IPS-15b (cell line): ENCODE measurements around the gene OSBP2.

Source experiments
- H3K27me3 ChIP-seq: one replicate; pipeline ENCODE4 v1.6.1; 2013; ENCODE audit warnings: low read length; ENCODE audit not compliant: control insufficient read depth, insufficient read depth
- H3K36me3 ChIP-seq: one replicate; pipeline ENCODE4 v1.6.1; 2013; ENCODE audit warnings: low read length; ENCODE audit not compliant: control insufficient read depth, insufficient read depth
- H3K4me1 ChIP-seq: one replicate; pipeline ENCODE4 v1.6.1; 2013; ENCODE audit warnings: mild to moderate bottlenecking, low read length; ENCODE audit not compliant: control insufficient read depth, insufficient read depth
- H3K4me3 ChIP-seq: one replicate; pipeline ENCODE4 v1.5.1; 2013; ENCODE audit warnings: low read depth, low read length
- H3K9ac ChIP-seq: one replicate; pipeline ENCODE4 v1.6.1; 2013; ENCODE audit warnings: low read depth, mild to moderate bottlenecking, low read length
- H3K9me3 ChIP-seq: one replicate; pipeline ENCODE4 v1.6.1; 2013; ENCODE audit warnings: mild to moderate bottlenecking, low read length; ENCODE audit not compliant: control insufficient read depth, insufficient read depth

The OSBP2 gene

DNA sequence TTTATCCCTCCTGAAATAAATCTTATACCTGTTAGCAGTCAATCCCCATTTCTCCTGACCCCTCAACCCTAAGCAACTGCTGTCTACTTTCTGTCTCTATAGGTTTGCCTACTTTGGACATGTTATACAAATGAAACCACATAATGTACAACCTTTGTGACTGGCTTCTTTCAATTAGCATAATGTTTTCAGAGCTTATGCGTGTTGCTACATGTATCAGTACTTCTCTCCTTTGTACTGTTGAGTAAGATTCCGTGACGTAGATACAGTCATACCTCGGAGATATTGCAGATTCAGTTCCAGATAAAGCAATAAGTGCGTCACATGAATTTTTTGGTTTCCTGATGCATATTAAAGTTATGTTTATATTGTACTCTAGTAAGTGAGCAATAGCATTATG, 146.6 kb downstream of the OSBP2 start:
- Histone ChIP-seq H3K4me3 (no peak overlapping the region), H3K36me3 (no peaks in the 10 kb centered on the region), H3K9ac (no peak overlapping the region), H3K27me3 (no peaks in the 10 kb centered on the region), H3K9me3 (peaks cover 6% of the 10 kb centered on the region), H3K4me1 (no peaks in the 10 kb centered on the region)

DNA sequence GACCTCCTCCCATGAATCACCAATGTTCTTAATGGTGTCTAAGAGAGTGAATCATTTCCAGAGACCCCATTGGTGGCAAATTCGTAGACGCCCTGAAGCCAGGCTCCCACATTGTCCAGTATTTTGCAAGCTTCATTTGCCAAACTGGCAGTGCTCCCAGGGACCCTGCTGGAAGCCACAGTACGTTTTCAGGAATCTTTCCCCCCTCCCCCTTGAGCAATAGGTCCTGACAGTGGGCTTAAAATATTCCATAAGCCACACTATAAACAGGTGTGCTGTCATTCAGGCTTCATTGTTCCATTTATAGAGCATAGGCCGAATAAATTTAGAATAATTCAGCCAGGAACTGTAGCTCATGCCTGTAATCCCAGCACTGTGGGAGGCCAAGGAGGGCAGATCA, 148.6 kb downstream of the OSBP2 start:
- Histone ChIP-seq H3K4me1 (no peaks in the 10 kb centered on the region), H3K9me3 (peaks cover 3% of the 10 kb centered on the region), H3K27me3 (no peaks in the 10 kb centered on the region), H3K4me3 (no peak overlapping the region), H3K9ac (no peak overlapping the region), H3K36me3 (no peaks in the 10 kb centered on the region)

DNA sequence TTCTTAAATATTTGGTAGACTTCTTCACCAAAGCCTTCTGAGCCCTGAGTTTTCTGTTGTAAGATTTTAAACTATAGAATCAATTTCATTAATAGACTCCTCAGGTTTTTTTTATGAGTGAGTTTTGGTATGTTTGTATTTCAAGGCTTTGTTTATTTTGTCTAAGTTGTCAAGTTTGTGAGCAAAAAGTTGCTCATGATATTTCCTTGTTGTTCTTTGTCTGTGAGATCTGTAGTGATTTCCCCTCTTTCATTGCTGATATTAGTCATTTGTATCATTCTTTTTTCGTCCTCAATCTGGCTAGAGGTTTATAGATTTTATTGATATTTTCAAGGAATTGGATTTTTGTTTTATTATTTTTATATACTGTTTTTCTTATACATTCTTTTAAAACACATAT, 152.9 kb downstream of the OSBP2 start:
- H3K9ac ChIP-seq: no peak overlapping the region
- no peaks in the 10 kb centered on the region for H3K9me3 ChIP-seq
- no peaks in the 10 kb centered on the region for H3K27me3 ChIP-seq
- H3K36me3 ChIP-seq: no peaks in the 10 kb centered on the region
- H3K4me3 ChIP-seq: no peak overlapping the region
- H3K4me1 ChIP-seq: no peaks in the 10 kb centered on the region

DNA sequence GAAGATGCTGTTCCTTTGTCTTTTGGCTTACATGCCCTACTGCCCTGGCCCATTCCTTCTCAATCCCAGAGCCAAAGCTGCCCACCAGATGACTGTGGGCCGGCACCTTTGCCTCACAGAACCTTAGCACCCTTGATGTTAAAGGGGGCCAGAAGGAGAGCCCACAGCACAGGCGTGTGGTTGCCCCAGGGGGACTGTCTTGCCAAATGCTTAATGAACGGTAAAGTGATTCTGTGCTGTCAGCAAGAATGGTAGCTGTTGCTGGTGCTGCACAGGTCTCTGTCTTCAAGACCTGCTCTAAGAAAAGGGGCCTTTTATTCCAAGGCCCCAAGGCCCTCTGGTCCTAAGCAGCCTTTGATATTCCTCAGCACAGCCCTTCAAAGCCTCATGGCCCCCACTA, 160.6 kb downstream of the OSBP2 start:
- Histone ChIP-seq H3K9me3 (no peaks in the 10 kb centered on the region), H3K4me3 (no peak overlapping the region), H3K9ac (no peak overlapping the region), H3K4me1 (no peaks in the 10 kb centered on the region), H3K27me3 (no peaks in the 10 kb centered on the region), H3K36me3 (no peaks in the 10 kb centered on the region)

DNA sequence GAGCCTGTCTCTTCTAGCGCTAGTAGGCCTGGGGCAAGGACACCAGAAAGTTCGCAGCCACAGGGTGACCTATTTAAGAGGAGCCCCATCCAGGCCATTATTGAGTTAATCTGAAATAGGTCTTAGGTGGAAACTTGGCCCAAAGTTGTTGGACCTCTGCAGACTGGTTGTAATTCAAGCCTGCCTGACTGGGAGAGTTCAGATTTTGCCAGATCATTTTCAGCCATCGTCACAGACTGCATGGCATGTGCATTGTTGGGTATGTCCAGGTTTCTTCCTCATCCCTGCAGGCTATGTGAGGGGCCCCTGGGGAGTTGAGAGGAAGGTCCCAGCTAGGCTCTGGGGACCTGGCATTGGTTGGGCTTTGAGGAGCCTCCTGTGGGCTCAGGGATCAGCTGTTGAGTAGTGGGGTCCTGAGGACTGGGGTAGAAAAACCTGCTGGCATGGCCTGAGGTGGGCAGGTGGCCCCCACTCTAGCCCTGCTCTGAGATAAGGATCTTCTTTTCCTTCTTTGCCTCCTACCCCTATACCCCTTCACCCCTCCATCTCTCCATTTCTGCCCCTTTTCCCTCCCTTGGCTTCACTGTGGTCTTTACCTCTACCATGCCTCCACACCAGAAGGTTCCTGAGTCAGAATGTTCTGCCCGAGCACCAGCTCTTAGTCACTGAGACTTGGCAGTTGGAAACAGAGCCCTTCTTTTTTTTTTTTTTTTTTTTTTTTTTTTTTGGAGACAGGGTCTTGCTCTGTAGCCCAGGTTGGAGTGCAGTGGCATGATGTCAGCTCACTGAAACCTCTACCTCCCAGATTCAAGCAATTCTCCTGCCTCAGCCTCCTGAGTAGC, 161.2 kb downstream of the OSBP2 start:
- no peaks in the 10 kb centered on the region for H3K4me1 ChIP-seq
- no peaks in the 10 kb centered on the region for H3K9me3 ChIP-seq
- H3K36me3 ChIP-seq: no peaks in the 10 kb centered on the region
- H3K27me3 ChIP-seq: no peaks in the 10 kb centered on the region
- H3K4me3 ChIP-seq: no peak overlapping the region
- H3K9ac ChIP-seq: no peak overlapping the region

DNA sequence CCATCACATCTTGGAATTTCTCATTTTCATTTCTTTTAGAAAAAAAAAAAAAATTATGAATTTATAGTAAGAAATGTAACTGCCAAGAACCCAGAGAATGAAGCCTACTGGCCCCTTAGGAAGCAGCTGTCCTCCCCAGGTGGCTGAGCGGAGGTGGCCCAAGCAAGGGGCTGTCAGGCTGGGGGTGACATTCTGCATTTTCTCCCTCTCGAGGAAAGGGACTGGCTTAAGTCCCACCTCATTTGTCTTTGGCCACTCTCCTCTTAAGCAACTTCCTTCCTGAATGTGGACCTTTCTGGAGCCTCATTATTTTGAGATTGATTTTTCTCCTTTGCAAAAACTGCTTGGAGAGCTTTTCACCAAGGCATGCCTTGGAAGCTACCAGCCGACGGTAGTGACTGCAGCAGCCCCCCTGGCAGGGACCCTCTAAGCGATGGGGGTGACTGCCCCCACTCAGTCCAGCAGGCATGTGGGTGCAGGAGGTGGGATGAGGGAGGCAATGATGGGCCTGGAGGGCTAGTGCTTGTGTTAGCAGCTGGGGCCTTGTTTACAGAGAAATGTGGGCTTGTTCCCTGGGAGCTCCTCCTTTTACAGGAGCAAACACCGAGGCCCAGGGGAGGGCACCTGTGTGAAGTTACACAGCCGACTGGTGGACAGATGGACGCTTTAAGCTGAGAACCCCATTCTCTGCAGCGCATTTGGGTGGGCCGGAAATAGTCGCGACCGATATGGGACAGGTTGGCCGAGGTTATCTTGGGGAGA, 162.2 kb downstream of the OSBP2 start:
- no peak overlapping the region for H3K4me3 ChIP-seq
- H3K36me3 ChIP-seq: no peaks in the 10 kb centered on the region
- no peaks in the 10 kb centered on the region for H3K4me1 ChIP-seq
- no peaks in the 10 kb centered on the region for H3K27me3 ChIP-seq
- H3K9me3 ChIP-seq: no peaks in the 10 kb centered on the region
- H3K9ac ChIP-seq: no peak overlapping the region

DNA sequence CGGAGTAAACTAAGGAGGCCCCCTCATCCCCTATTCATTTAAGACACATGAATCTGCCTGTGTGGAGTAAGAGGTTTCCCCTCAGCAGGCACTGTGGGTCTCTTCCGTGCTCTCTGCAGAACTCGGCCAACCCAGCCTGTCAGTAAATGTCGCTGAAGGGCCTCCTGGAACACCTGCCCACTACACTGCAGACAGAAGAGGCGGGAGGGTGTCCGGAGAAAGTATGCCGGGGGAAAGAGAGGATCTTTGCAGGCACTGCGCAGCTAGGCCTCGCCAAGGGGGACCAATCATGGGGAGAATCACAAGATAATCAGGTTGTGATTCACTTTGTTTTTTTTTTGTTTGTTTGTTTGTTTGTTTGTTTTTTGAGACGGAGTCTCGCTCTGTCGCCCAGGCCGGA, 163.1 kb downstream of the OSBP2 start:
- no peaks in the 10 kb centered on the region for H3K4me1 ChIP-seq
- H3K9me3 ChIP-seq: no peaks in the 10 kb centered on the region
- H3K9ac ChIP-seq: no peak overlapping the region
- no peak overlapping the region for H3K4me3 ChIP-seq
- no peaks in the 10 kb centered on the region for H3K36me3 ChIP-seq
- no peaks in the 10 kb centered on the region for H3K27me3 ChIP-seq

DNA sequence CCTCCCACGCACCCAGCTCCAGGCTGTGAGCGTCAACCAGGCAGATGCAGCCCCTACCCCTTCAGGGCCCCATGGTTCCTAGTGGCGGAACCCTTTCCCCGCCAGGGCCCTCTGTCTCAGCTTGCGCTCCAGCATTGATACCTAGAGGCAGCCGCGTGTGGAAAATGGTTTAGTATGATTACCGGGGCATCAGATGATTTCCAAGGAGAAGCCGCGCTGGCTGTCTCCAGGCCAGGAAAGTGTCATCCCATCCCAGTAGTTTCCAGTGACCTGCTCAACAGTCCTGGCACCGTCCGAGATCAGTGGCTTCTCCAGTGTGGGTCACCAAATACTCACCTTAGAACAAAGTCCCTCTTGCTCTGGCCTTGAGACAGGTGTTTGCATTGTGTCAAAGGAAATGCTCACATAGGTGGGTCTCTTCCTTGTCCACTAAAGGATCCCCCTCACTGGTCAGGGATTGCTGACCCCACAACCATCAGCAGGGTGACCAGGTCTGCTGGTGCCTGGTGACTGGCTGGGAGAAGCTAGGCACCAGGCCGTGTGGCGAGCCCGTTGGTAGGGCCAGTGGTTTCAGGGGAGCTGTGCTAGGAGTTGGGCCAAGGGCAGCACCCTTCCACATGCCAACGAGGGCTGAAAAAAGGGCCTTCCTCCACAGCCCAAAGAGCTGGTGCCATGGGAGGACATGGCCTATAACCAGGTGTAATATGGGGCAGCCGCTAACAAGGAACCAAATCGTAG, 164.5 kb downstream of the OSBP2 start:
- H3K4me3 ChIP-seq: no peak overlapping the region
- no peak overlapping the region for H3K9ac ChIP-seq

DNA sequence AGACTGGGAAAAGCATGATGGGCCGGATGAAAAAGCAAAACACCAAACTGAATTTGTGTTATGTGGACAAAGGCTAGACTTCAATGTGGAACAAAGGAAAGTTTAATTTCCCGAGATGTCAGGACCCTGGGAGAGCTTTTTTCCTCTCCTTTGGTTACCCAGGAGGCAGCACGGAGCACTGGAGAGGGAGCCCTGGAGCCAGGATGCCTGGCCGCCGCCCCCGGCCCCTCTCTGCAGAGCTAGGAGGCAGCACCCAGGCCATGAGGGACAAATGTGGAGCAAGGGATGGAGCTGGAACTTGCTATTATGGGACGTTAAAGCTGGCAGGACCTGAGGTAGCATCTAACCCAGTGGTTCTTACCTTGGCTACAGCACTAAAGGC, 165.0 kb downstream of the OSBP2 start:
- H3K9me3 ChIP-seq: no peaks in the 10 kb centered on the region
- H3K4me3 ChIP-seq: no peak overlapping the region
- H3K27me3 ChIP-seq: no peaks in the 10 kb centered on the region
- no peaks in the 10 kb centered on the region for H3K4me1 ChIP-seq
- no peaks in the 10 kb centered on the region for H3K36me3 ChIP-seq
- no peak overlapping the region for H3K9ac ChIP-seq

More for the DNA sequence above, 164.5 kb downstream of the OSBP2 start:
- Histone ChIP-seq H3K4me1 (no peaks in the 10 kb centered on the region), H3K36me3 (no peaks in the 10 kb centered on the region), H3K27me3 (no peaks in the 10 kb centered on the region), H3K9me3 (no peaks in the 10 kb centered on the region)

DNA sequence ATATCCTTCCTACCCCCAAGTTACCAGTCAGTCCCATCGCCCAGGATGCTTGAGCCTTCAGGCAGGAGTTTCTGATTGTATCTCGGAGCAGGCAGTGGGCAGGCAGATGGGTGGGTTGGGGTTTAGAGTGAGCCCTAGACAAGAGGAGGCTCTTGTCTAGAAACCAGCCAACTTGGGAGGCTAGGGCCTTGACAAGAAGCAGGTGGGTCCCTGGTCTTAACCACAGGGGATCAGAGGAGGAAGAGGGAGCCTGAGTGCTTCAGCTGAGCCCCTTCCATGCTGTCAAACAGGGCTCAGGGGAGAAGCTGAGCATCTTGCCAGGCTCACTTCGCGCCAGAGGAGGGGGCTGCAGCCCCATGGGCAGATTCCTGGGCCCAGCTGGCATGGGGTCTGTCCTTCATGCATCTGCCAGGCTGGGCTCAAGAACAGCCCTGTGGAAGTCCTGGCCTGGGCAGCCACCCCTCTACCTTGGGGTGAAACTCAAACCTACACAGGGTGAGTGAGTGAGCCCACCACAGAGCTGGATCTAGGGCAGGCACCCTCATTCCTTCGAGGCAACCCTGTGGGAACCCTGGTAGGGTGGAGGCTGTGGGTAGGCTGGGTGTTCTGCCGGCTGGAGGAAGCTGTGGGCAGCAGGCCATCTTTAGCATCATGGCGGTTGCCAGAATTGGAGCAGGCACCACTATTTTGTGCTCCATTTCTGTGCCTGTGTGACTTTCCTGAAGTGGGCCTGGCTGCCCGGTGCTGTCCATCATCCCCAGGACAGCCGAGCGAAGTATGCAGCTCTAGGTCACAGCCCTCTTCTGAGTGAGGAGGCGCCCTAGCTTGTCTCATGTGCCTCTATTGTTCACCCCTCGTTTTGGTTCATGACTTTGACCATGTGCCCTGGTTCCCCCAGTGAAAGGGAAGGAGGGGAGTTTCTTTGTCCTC, 165.8 kb downstream of the OSBP2 start:
- no peak overlapping the region for H3K4me3 ChIP-seq
- H3K9ac ChIP-seq: no peak overlapping the region
- H3K9me3 ChIP-seq: no peaks in the 10 kb centered on the region
- no peaks in the 10 kb centered on the region for H3K27me3 ChIP-seq
- H3K36me3 ChIP-seq: no peaks in the 10 kb centered on the region
- no peaks in the 10 kb centered on the region for H3K4me1 ChIP-seq

DNA sequence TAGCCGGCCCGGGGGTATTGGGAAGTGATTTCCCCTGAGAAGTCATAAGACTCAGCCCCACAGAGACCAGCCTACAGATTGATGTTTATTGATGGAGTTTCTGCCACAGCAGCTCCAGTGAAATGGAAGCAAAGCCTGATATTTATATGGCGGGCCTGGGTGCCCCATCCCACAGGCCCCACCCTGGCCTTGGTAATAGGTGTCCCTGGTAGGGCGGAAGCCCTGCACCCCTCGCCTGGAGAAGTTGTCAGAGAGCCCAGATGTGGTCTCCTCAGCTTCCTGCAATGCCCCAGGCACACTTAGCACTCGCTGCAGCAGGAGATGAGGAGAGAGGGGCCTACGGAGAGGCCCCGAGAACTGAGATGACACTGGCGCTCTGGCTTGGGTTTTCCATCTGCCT, 166.5 kb downstream of the OSBP2 start:
- Histone ChIP-seq H3K27me3 (no peaks in the 10 kb centered on the region), H3K4me1 (no peaks in the 10 kb centered on the region), H3K4me3 (no peak overlapping the region), H3K9me3 (no peaks in the 10 kb centered on the region), H3K9ac (no peak overlapping the region), H3K36me3 (no peaks in the 10 kb centered on the region)
